GM18520 (cell line): ENCODE data around the gene APOBEC3A.
"Not testable (repeated sequence)": the region's sequence is repeated elsewhere in the genome, so short reads cannot be mapped to it uniquely, and the experiment has no call there.

Source experiments
- ATAC-seq: cut with Tn5 transposase; IDR thresholded peaks from one replicate; pipeline ENCODE4 v1.9.1; 2021; ENCODE audit not compliant: unreplicated experiment

APOBEC3A gene

DNA sequence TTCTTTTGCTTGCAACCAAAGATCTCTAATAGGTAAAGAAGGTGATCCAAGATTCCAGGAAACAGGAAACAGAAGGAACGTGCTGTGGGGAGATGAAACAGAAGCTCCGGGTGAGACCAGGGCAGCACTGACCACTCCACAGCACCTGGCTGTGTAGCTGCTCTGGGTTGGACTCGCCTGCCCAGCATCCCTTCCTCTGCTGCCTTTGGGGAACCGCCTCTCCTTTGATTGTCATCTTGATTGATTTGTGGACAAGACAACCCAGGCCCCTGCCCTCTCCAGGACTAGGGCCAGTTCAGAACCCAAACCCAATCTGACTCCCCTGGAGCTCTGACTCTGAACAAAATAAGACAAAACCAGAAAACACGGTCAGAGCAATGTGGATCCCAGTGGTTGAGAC lies 14.7 kb upstream of the APOBEC3A start:
- ATAC-seq = no peak

- no peak for ATAC-seq
Observed at GRCh38 chr22:38943201-38943600, 14.2 kb upstream of the APOBEC3A start.

- no peak for ATAC-seq
Observed at GRCh38 chr22:38943882-38944281, 13.5 kb upstream of the APOBEC3A start.

DNA sequence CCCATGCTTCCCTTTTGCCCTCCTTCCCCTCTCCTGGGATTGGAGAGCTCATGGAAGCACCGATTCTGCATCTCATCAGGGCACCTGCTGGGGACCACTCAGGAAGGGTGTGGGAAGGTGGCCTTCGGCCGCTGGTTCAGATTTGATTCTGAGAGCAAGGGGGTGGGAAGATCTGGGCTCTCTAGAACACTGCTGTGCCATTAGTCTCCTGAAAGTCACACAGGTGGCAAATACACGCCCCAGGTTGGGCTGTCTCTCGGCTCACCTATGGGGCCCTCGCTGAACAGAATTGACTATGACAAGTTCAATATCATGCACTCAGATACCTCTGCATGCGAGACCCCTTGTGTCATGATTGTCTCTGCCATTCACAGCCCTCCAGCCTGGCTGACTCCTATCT lies 12.8 kb upstream of the APOBEC3A start:
- no peak for ATAC-seq

- not testable (repeated sequence) for ATAC-seq
Observed at GRCh38 chr22:38945706-38946338, 11.6 kb upstream of the APOBEC3A start.

GRCh38 chr22:38946771-38947170 lies 10.6 kb upstream of the APOBEC3A start:
- ATAC-seq = no peak

GRCh38 chr22:38947321-38948140 lies 9.9 kb upstream of the APOBEC3A start:
- ATAC-seq = no peak

DNA sequence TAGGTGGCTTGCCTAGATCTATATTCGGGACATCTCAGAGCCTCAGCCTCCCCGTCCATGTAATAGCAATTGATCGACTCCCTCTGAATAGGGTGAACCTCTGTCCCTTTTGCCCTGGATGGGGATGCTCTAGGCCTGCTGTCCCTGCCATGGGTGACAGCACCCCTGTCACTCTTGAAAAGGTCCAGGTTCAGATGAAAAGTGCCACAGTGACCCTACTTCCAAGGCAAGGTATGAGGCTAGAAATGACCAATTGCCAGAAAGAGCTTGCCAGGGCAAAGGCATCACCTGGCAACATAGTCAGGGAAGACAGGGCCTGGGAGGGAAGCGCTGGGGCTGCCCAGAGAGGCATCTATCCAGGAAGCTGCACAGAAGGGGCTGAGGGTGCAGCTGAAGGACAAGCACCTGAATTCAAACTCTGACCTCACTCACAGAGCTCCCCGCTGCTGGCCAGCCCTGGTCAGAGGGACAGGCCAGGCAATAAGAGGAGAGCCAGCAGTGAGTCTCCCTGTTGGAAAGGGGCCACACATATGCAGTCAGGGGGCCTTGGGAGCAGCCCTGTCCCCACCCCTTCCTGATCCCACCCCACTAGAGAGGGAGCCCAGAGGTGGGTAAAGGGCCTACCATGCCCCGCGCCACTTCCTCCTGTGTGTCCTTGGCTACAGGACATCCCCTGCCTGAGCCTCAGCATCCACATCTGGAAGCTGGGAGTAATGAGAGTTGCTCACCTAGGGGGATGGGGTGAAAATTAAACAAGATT lies 9.0 kb upstream of the APOBEC3A start:
- ATAC-seq = no peak

GRCh38 chr22:38949889-38950405 lies 7.5 kb upstream of the APOBEC3A start:
- ATAC-seq = no peak

DNA sequence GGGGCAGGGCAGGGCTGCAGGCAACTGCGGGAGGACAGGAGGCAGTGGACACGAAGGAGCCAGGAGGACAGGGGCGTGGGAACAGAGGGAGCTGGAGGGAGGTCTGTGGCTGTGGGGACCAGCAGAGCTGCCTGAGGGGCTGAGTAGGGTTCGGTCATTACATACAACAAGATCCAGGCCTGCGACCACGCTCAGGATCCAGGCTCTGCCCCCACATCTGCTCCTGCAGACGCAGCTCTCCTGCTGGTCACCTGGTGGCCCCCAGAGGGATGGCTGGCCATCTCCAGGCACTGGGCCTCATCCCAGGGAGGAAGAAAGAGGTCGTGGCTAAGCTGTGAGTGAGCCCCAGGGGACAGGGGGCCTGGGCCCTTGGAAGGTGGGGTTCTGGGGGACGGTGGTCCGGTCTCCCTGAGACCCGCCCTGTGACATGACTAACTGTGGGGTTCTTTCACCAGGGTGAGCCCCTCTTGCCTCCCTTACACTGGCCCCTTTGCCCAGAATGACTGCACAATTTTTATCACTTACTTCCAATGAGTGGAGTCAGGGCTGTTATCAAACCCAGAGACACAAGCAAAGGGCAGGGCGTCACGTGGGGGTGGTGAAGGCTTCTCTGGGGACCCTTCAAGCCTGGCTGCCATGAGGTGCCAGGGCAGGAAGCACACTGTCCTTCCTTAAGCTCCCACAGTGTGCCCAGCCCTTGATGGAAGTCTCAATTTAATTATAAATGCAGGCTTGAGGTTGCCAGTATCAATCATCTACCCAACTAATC lies 6.7 kb upstream of the APOBEC3A start:
- ATAC-seq = no peak

DNA sequence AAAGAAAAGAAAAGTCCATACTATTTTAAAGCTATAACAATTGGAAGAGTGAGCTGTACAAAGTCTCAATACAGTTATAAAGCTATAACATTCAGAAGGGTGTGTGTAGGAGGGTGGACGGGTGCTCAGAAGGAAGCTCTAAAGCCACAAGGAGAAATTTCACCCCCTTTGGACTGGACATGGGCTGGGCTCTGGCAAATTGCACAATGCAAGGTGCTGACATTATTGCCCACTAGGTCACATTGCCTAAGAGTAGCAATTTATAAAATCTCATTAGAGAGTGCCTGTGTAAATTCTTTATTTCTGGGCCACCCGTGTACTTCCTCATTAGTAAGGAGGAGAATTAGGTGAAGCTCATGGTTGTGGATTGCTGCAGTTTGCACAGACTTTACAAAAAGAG lies 5.7 kb upstream of the APOBEC3A start:
- no peak for ATAC-seq

GRCh38 chr22:38952281-38952993 lies 5.0 kb upstream of the APOBEC3A start:
- ATAC-seq = no peak

DNA sequence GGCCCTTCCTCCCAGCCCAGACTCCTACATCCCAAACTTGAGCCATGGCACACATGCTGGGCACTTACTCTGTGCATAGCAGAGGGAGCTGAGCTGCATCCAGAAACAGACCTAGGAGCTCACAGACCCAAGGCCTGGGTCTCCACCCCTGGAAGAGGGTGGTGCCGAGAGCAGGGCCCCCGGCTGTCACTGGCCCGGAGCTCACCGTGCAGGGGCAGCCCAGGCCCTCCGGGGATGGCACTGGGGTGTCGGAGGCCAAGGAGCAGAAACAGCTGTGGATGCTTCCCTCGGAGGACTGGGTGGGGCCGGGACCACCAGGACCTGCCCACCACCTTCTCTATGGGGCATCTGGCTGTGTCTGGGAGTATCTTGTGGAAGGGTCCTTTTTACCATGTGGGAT lies 4.3 kb upstream of the APOBEC3A start:
- no peak for ATAC-seq

DNA sequence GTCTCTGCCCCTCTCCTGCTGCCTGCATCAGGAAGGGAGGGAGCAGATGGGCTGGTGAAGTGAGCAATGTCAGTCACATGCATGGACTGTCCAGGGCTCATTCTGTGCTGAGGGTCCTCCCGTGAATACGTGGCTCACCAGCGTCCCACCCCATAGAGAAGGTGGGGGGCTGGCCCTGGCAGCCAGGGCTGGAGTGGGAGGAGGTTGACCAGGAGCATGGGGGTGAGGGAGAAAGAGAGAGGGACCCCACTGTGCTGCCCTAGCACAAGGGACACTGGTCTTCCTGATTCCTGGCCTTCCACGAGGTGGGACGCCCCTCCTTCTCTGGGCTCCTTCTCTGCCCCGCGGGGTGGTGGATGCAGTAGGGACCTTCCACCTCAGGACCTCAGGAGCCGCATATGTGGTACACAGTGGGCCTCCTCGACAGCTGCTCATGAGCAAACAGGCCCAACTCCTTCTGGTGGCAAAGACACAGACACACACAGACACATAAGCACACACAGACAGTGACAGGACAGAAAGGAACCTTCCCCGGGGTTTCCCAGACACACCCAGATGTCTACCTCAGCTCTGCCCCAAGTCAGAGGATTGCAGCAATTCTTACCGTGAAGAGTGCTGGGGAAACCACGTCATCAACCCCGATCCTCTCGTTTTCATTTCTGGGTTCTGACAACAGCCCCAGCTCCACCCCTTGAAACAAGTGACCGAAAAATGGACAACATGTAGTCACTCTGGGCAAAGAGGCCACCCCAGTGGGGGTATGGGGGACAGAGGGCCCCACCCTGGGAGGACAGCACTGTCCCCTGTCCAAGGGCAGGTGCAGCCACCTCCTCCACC lies 3.6 kb upstream of the APOBEC3A start:
- ATAC-seq = peak; percentile 77

GRCh38 chr22:38954414-38955043 lies 2.9 kb upstream of the APOBEC3A start:
- no peak for ATAC-seq

GRCh38 chr22:38955250-38955905 lies 2.0 kb upstream of the APOBEC3A start:
- no peak for ATAC-seq

GRCh38 chr22:38955926-38956325 lies 1.5 kb upstream of the APOBEC3A start:
- ATAC-seq = no peak

DNA sequence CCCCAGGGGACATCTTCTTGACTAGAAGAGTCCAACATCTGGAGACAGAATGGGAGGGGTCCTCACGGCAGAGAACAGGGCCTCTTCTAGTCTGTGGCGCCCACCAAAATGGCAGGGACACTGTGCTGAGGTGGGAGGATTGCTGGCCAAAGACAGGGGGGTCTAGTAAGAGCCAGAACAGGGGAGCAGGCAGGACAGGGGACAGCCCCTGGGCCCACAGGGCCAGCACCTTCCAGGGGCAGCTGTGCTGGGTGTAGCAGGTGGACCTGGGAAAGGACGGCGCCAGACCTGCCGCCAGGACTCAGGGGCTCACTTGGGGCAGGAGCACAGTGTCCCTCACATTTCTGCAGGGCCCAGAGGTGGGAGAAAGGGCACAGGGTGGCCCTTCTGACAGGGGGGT lies 858 bp upstream of the APOBEC3A start:
- no peak for ATAC-seq
